ENCODE measurements around the gene ADCY6.

The ADCY6 gene

DNA sequence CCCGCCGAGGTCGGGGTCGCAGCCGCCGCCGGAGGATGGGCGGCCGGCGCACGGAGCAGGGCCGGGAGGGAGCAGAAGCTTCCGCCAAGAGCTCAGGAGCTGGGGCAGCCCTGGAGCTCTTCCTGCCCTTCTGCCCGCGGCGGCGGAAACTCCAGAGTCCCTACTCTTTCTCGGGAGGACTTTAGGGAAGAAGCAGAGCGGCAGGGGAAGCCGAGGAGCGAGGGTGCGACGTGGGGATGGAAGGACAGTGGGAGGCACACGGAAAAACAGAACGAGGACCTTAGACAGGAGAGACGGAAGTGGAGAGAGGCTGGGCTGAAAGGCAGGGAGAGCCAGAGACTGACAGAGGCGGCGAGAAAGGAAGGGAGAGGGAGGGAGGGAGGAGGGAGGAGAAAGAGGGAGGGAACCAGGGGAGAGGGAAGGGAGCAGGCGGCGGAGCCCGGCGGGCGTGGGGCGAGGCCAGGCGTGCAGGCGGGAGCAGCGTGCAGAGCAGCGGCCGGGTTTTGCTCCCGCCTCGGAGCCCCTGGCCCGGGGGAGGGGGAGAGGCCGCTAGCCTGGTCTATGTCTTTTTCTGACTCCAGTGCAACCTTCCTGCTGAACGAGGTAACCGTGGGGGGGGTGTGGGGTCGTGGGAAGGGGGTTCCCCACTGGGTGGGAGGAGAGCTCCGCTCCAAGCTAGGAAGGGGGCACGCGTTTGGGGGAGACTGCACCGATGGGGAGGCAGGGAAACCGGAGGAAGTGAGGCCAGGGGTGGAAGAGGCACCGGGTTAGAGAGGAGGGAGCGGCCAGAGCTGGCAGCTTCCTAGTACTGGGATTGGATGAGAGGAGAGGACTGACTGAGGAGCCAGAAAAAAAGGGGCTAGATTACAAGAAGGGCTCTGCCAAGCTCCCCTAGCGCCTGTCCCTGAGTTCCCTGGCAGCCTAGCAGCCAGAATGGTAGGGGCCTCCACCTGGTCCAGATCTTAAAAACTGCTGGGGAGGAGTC, 26.5 kb upstream of the ADCY6 start:
- DNase-seq = peak; percentile 29

DNA sequence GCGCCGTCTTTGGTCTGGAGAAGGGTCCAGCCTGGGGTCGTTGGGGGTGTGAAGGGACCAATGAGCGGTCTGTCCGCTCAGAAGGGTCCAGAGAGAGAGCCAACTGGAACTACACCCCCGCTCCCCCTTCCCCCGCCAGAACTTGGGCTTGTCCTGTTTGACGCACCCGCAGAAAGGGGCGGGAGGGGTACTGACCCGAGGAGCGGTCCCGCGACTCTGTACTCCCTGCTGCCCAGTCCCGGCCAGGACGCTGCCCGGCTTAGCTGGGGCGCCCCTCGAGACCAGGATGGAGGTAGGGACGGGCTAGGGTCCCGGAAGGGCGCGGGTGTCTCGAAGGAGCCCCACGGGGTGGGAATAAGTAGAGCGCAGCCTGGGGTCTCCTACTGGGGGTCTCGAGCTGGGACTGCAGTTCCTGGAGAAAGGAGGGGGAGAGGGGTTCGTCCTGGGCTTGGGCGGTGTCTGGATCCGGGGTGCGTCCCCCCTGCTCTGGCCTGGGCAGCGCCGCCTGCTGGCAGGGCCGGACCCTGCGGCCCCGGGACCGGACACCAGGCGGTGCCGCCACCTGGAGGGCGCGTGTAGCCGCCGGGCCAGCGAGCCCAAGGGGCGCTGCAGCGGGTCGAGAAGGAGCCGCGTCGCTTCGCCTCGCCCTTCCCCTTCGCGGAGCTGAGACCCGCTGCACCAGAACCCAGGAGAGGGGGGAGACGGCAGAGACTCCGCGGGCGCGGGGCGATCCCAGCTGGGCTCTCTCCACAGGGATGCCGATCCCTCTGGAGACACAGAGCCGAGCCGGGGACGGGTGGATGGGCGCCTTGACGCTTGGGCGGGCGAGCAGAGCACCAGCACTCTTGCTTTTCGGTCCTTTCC, 25.6 kb upstream of the ADCY6 start:
- DNase-seq = peak; percentile 78

DNA sequence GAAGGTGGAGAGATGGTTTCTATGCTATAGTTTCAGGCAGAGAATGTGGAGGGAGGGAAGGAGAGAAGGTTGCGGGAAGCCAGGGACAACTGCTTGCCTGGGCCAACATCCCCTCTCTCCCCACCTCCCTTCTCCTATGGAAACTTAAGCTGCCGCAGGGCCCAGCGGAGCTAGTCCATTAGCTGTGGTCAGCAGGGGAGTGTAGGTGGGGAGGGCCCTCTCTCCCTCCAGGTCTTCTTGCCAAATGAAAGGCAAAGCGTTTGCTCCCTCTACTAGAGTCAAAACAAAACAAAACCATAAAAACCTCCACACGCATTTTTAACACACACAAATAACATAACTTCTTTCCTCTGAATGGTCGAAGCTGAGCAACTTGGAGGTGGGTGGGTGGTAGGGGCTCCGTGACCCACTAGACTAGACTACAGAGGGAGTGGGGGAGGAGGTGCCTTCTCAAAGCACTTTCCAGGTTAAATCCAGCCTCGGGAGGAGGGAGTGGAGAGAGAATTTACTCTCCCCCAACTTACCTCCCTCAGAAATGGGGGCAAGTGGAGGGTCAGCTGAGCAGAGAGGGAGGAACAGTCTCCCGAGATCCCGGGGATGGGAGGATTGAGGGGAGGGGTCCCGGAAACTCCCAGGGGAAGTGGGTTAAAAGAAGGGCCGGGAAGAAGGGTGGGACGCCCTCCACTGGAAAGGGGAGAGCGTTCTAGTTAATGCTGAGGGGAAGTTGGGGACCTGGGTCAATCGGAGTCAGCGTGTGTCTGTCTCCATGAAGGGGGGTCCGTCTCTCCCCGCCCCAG, 24.8 kb upstream of the ADCY6 start:
- no peak for DNase-seq

DNA sequence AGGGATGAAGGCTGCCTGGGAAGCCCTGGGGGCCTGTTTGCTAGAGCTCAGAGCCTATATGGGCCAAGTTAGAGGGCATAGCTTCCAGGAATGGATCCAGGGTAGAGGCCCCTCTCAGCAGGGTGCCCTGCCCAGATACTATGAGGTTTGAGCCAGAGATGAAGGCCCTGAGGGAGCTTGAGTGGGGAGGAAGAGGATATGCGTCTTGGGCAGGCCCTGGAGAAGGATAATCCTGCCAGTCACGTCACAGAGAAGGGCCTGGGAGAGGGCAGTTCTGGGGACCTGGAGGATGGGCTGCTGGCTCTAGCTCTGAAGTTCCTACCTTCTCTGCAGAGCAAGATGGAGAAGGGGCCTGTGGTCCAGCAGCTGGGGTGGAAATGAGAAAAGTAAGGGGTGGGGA, 23.5 kb upstream of the ADCY6 start:
- no peak for DNase-seq

DNA sequence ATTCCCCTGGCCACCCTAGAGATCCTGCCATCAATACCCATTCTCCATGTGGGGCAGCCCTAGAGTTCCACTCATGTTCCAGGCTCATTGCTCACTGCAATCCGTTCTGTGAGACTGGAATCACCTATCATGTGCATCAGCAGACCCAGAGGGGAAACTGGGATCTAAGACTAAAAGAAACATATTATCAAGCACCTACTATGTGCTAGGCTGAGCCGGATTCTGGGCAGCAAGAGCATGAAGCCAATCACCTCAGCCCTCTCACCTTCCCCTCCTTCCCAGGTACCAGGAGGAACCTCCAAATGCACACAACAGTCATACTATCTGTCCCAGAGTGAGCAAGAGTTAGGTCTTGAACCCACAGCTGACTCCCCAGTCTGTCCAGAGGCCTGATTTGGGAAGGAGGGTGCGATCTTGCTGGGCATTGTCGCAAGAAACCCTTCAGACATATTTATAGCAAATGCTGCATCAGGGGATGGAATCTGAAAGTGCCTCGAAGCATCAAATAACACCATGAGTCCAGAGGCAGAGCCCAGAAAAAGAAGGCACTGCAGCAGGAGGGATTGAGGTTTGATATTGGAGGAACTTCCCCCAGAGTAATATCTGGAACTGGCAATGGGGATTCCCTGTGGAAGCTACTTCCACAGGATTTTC, 22.7 kb upstream of the ADCY6 start:
- no peak for DNase-seq

DNA sequence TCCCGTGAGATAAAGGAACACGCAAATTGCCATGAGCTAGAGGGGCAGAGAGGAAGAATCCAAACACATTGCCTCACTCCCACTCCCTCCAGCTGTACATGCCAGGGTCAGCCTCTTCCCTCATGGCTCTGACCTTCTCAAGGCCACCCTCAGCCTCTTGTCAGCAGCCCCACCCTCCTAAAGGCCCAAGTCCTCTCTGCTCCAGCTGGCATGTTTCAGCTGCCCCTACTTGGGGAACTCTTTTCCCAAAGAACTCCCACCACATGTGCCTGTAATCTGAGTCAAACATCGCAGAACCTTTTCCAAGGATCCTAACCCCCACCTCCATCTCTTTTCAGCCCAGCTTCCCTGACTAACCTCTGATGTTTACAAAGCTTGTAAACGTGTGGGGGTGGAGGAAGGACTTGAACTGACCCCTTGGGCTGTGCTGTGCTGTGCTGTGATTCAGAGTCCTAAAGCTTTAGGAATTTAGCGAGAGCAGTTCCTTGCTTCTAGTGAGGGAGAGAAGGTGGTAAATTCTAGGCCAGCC, 22.1 kb upstream of the ADCY6 start:
- DNase-seq = no peak

DNA sequence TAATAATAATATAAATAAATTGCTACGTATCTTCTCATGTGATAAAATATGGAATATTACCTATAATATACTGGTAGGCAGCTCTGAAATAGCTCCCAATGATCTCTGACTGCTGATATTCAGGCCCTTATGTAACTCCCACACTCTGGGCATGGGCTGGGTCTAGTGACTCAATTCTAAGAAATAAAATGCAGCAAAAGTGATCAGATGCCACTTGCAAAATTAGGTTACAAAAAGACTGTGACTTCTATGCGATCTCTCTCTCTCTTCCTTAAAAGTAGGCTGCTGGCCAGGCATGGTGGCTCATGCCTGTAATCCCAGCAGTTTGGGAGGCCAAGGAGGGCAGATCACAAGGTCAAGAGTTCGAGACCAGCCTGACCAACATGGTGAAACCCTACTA, 19.1 kb upstream of the ADCY6 start:
- no peak for DNase-seq

DNA sequence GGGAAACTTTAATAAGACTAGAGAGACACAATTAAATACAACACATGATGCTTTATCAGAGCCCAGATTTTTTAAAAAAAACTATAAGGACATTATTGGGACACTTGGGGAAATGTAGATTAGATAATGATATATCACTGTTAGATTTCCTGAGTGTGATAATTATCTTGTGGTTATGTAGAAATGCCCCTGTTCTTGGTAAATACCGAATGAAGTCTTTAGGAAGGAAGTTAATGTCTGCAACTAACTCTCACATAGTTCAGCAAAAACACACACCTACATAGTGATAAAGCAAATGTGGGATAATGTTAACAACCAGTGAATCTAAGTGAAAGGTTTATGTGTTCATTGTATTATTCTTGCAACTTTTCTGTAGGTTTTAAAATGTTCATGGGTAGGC, 14.8 kb upstream of the ADCY6 start:
- DNase-seq = no peak

DNA sequence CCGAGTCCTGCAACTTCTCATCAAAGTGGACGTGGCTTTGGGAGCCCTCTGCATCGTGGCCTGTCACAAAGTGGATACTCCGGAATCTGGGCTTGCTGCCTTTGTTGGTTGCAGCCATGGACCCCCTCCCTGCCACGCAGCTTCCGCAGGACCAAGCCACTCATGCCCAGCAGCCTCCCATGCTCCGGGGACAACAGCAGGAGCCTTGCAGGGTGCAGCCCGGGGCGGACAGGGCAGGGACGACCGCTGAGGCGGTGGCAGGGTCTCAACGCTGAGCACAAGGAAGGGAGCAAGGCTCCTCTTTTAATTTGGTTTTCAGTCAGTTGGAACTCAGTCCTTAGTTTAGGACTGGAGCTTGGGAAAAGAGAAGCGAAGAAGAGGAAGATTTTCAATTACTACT, 12.1 kb upstream of the ADCY6 start:
- no peak for DNase-seq

DNA sequence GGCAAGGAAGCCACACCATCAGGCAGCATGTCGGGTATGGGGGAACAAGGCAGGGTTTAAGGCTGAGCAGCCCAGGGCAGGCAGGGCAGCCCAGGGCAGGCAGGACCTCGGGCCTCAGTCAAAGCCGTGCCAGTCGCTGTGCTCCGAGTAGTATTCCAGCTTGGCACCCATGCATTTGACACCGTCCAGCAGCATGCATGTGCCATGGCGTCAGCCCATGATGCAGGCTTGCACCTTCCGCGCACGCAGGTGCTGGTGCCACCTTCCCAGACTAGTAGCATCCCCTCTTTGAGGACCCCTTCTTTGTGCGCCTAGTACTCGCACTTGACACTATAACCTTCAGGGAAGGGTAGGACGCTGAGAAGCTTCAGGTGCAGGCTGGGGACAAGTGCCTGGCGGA, 11.6 kb upstream of the ADCY6 start:
- DNase-seq = no peak

DNA sequence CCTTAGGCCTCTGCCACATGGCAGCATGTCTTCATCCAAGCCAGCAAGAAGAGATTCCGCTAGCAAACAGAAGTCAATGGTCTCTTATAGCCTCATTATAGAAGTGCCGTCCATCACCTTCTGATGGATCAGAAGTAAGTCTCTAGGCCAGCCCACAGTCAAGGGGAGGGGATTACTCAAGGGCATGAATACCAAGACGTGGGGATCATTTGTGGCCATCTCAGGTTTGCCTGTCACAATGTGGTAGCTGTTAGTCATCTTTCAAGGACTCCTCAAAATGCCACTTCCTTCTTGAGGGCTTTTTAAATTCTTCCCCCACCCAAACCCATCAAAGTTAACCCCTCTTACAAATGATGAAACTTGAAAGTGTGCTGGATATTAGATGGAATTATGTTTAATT, 8.1 kb upstream of the ADCY6 start:
- DNase-seq = no peak

DNA sequence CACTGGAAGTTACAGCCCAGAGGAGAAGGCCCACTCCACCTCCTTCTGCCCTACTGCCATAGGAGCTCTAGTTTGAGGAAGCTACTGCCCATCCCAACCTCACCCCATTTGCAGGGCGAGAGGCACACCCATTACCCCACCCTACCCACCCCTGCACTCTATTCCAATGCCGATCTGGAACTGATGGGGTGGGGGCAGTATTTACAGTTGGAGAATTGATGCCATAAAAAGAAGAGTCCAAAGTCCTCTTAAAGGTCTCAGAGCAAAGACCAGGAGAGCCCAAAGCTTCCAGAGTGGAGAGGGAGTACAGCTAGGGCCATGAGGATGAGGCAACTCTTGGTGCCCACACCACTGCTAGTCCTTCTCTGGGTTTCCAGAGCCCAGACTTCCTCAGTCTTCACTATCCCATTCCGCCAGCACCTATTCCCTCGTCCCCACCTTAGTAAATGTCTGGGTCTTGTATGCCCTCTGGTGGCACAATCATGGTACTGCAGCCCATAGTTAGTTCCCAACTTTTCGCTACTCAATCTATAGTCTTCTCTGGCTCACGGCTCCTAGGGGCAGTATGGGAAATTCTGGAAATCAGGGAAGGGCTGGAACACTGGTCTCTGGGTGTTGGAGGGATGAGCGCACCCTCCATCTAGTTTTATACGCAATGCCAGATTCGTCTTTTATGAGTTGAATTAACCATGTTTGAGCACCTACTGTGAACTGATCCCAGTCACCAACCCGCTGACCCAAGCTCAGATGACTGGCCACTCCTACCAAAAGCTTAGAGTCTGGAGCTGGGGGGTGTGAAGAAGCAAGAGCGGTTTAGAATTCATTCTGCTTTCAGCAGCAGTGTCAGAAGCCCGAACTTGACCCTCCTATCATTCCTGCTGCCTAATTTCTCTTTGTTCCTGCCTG, 6.9 kb upstream of the ADCY6 start:
- peak; percentile 54 for DNase-seq

DNA sequence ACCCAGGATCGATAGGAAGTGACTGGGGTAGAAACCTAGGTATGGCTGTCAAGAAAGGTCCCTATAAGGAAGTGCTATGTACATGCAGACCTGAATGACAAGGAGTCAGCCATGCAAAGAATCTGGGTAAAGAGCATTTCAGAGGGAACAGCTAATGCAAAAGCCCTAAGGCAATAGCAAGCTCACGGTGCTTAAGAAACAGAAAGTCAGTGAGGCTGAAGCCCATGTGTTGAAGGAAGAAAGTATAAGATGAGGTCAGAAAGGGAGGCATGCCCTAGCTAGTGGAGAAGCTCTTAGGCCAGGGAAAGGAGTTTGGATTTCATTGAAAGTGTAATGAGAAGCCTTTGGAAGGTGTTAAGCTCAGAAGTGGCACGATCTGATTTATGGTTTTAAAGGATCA, 6.0 kb upstream of the ADCY6 start:
- DNase-seq = no peak

DNA sequence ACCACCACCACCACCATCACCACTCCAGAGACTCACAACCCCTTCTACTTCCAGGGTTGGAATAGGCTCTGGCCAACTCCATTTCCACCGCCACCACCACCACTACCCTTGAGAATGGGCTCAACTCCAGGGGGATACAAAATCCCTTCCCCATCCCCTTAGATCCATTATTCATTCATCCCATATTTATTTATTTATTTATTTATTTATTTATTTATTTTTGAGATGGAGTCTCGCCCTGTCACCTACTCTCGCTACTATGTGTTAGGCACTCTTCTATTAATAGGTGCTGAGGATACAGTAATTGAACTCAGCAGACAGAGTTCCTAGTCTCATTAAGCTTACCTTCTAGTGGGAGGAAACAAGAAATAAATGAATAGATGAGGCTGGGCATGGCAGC, 4.8 kb upstream of the ADCY6 start:
- no peak for DNase-seq

DNA sequence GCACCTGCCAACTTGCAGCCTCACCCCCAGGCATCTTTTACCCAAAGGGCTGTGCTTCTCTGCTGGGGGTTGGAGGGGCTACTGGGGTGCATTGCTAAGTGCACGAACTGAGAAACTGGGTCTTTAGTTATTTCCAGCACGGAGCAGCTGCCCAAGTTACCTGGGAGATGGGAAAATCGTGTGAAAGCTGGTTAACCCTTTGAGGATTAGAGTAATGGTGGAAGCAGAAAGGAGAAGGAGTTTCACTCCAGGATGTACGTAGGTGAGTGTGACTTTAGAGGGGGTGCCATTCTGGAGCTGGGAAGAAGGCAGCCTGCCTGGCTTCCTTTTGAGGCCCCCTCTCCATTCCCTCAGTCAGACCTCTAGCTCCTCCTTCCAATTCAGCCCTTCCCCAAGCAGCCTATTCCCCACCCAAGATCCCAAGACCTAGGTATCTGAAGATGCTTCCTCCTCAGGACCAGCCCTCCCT, 1.0 kb upstream of the ADCY6 start:
- no peak for DNase-seq

DNA sequence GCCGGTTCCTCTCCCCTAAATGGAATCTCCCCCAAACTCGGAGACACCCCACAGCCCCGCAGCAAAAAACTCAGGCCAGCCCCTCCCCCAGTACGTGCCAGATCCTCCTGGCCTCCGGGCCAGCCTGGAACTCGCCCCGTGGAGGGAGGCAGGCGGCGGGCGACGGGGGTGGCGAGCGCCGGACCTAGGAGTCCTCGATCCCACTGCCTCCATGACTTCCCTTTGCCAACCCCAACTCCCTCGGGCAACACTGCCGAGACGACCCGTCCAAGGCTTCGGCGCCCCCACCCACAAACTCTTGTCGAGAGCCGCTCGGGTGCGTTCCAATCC, 400 bp downstream of the ADCY6 start:
- no peak for DNase-seq

DNA sequence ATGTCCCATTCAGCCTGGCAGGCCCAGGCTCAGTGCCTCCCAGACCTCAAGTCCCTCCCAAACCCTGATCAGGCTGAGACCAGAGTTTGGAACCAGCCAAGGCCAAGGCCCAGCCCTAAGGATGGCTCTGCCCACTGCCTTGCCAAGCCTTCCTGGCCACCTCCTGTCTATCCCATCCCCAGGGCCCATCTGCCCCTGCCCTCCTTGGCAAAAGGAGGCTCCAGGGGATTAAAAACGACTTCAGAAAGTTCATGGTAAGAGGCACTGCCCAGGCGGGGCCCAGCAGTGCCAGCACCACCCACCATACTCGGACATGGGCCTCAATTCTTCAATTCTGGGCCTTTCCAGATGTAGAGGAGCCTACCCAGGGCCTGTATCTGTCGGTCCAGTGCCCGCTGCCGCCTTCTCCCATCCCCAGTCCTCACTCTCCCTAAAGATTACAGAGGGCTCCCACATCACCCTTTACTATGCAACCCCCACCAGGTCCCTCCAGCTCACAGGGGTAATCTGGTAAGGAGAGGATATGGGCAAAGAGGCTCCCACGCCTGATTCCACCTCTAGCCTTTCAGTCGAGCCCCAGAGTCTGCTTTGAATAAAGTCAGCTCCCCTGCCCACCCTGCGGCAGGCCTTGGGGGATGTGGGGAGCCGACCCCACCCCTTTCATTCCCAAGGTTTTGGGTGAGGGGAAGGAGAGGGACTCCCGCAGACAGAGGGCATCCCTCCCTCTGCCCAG, 932 bp downstream of the ADCY6 start:
- no peak for DNase-seq

DNA sequence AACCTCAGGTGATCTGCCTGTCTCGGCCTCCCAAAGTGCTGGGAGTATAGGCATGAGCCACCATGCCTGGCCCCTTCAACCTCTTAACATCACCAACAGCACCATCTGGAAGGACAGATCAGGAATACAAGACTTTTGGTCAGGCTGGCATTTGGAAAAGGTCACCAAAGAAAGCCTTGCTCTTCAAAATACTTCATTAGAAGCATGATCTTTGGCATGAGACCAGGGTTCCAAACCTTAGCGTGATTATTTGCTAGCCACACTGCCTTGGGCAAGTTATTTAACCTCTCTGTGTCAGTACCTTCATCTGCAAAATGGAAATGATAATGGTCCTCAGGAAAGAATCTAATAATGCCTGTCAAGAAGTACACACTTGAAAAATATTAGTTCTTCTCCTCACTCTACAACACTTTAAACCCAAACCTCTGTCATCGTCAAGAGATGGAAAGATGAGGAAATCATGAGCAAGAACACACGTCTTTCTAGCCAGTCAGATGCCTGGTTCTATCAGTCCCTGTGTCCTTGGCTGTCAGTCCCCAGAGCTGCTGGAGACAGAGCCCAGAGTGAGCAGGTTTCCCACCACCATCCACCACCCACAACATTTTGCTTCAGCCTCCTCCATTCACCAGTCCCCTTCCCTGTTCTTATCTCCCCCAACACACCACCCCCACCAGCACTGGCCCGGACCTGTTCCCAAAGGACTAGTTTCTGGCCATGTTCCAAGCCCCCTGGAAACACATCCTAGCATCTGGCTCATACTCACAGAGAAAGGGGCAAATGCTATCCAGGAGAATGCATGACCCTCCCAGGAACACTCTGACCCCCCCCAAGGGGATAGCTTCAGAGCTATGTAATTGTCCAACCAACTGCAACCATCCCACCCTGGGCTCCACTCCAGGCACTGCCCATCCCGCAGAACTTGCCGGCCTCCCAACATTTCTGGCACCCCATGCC, 2.0 kb downstream of the ADCY6 start:
- no peak for DNase-seq

DNA sequence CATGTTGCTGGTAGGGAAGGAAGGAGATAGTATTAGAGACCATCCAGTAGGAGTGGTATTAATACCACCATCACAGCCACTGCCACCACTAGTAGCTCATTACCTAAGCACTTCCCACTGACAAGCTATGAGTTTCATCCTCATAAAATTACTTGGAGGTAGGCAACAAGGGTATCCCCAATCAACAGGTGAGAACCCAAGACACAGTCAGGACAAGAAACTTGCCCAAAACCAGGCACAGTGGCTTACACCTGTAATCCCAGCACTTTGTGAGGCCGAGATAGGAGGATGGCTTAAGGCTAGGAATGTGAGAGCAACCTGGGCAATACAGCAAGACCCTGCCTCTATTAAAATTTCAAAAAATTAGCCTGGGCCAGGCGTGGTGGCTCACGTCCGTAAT, 5.5 kb downstream of the ADCY6 start:
- DNase-seq = no peak
